Measurements from ENCODE around the gene TYW5.

GRCh38 chr2:199896617-199897016 lies 58.7 kb downstream of the TYW5 start:
- TF ChIP-seq CTCF (IDR thresholded peaks at IDR 0.05) (no peak), POLR2A (IDR thresholded peaks at IDR 0.05; ENCODE audit: low read depth) (no peak), POLR2AphosphoS5 (IDR thresholded peaks at IDR 0.05) (no peak), EP300 (IDR thresholded peaks at IDR 0.05) (no peak)
